Activated T-helper 1 cell treated with anti-CD3 and anti-CD28 coated beads, Interleukin-12 subunit alpha, Interleukin-12 subunit beta, Interleukin-2, Interleukin-4 antibody, amounts not matched to agents 30 ng/mL and 10 ng/mL and 1 ng/mL, durations not matched to agents 14 hours and 24 hours and 36 hours (primary cell): ENCODE measurements around the gene PRRC1. TPM values are rescaled to one million over a fixed set of nuclear protein-coding genes. Genes with fewer than 3 reads are reported as not detected.

Experiments
- DNase-seq: peaks from one replicate; pipeline ENCODE4 v3.0.0; 2021; ENCODE audit warnings: low spot score
- H3K27ac Mint-ChIP-seq: one replicate; pipeline ENCODE4 v1.8.0; 2021; ENCODE audit warnings: mild to moderate bottlenecking, mixed read lengths
- H3K27me3 Mint-ChIP-seq: one replicate; pipeline ENCODE4 v1.8.0; 2022; ENCODE audit warnings: mild to moderate bottlenecking, moderate library complexity, mixed read lengths; ENCODE audit not compliant: insufficient read depth
- H3K36me3 Mint-ChIP-seq: one replicate; pipeline ENCODE4 v1.8.0; 2021; ENCODE audit warnings: low read depth, mixed read lengths
- H3K4me1 Mint-ChIP-seq: one replicate; pipeline ENCODE4 v1.8.0; 2021; ENCODE audit warnings: low read depth, mixed read lengths
- H3K4me3 Mint-ChIP-seq: one replicate; pipeline ENCODE4 v1.8.0; 2021; ENCODE audit warnings: mild to moderate bottlenecking, moderate library complexity, mixed read lengths
- H3K9me3 Mint-ChIP-seq: one replicate; pipeline ENCODE4 v1.8.0; 2021; ENCODE audit warnings: mixed read lengths
- intact Hi-C: fragments of 100-400 bp; cut with micrococcal nuclease; formaldehyde crosslinking; loops from one replicate; pipeline ENCODE4 v1.15.1; 2024
- total RNA-seq: library from RNA; stranded (reverse); gene quantifications from 2 replicates; pipeline ENCODE4 v1.2.3, GENCODE V29; 2022

The PRRC1 gene
- total RNA-seq, 1 donor from 2014 or later, result 52.9 TPM

DNA sequence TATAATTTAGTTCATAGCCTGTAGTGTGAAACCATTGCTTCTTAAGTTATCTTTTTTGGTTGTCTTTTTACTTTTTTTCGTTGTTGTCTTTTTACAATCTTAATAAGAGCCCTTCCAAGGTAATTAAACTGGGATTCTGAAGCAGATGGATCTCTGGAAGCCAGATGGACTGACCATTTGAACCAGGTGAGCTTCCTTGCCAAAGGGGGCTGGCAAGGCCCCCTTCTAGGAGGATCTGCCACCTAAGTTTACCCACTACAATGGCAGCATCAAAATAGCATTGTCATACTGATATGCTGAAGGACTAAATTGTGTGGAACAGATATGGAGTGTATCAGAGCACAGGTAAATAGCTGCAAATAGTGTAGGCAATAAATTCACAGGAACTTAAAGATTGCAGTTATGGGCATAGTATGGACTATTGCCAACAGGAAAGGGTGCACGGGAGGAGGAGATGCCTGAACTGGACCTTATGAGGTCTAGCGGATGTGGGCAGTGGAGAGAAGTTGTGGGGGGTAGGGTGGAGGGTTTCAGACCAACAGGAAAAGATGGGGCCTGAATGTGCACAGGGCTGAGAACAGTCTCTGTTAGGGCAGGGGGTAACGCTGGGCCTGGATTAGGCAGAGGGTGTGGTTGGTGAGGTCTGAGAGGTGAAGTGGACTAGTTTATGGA is 69.9 kb downstream of the PRRC1 start:
- intact Hi-C loops, result no loop called here
- DNase-seq, result no peak
- Mint-ChIP-seq H3K27ac (no peak overlapping the region), H3K4me3 (no peak overlapping the region), H3K9me3 (no peaks in the 10 kb centered on the region), H3K4me1 (no peaks in the 10 kb centered on the region), H3K27me3 (no peaks in the 10 kb centered on the region), H3K36me3 (no peaks in the 10 kb centered on the region)

DNA sequence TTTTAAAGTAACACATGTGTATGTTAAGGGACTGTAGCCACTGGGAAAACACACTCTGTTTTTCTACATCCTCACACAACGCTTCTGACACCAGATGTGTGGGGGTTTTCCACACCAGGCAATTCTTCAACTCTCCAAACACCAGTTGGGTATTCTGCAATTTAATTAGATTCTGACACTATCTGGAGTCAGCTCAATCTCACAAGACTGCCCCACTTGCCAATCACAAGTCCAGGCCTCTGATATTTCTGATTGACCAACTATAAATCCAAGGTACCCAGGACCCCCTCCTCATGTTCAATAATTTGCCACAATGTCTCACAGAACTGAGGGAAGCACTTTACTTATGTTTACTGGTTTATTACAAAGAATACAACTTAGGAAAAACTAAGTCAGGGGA is 70.9 kb downstream of the PRRC1 start:
- Mint-ChIP-seq H3K36me3 (no peaks in the 10 kb centered on the region), H3K4me1 (no peaks in the 10 kb centered on the region), H3K27me3 (no peaks in the 10 kb centered on the region), H3K27ac (no peak overlapping the region), H3K9me3 (no peaks in the 10 kb centered on the region), H3K4me3 (no peak overlapping the region)
- intact Hi-C loops, result no loop called here
- DNase-seq, result no peak

DNA sequence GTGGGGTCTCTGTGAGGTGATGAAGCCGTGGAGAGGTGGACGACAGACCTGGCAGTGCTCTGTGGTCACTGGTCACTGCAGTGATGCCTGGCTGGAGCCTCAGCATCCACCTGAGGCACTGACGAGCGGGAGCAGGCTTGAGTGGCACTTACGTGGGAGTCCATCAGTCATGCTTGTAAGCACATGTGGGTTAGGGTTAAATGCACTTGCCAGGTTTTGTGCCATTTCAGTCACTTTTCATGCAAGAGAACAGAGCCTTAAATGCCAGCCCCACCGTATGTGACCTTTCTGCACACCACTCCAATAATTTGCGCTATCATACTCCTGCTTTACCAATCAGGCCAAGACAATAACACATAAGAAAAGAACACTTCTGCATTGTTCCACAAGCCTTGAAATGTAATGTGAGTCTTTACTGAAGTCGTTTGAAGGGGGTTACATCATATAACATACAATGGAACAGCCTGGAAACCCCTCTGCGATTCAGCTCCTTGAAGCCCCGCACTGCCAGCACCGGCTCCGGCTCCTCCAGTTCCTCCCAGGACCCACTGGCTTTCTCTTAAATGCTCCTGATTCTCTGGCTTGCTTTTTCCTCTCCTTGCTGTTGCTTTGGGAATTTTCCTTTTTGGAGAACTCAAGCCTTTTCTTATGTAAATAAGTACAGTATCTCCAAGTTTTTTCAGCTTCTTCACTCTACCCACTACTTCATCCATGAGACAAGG is 72.0 kb downstream of the PRRC1 start:
- Mint-ChIP-seq H3K36me3 (no peaks in the 10 kb centered on the region), H3K27ac (no peak overlapping the region), H3K27me3 (no peaks in the 10 kb centered on the region), H3K9me3 (no peaks in the 10 kb centered on the region), H3K4me3 (no peak overlapping the region), H3K4me1 (no peaks in the 10 kb centered on the region)
- no peak for DNase-seq
- intact Hi-C loops, result no loop called here

DNA sequence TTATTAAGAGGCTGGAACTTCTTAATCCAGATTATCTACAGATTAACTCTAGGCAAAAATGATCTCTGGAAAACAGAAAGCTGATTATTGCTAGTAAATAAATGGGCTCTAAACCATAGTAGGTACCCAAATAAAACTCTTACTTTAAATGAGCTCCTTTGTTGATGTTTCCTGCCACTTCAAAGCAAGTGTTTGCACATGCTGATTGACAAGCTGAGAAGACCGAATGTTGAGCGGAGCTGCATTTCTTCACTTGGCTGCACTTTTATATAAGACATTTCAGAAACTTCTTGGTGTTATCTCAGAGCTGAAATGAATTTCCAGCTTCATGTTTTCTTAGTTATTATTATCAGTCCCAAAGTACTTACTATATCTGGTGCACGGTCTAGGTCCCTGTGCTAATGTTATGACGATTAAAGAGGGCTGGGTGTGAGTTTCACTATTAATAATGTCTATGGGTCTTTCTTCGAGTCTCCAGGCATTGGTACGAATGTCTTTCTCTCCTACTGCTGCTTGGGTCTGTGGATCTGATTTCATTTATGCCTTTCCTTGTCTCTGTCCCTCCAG is 72.8 kb downstream of the PRRC1 start:
- H3K36me3 Mint-ChIP-seq, result no peaks in the 10 kb centered on the region

DNA sequence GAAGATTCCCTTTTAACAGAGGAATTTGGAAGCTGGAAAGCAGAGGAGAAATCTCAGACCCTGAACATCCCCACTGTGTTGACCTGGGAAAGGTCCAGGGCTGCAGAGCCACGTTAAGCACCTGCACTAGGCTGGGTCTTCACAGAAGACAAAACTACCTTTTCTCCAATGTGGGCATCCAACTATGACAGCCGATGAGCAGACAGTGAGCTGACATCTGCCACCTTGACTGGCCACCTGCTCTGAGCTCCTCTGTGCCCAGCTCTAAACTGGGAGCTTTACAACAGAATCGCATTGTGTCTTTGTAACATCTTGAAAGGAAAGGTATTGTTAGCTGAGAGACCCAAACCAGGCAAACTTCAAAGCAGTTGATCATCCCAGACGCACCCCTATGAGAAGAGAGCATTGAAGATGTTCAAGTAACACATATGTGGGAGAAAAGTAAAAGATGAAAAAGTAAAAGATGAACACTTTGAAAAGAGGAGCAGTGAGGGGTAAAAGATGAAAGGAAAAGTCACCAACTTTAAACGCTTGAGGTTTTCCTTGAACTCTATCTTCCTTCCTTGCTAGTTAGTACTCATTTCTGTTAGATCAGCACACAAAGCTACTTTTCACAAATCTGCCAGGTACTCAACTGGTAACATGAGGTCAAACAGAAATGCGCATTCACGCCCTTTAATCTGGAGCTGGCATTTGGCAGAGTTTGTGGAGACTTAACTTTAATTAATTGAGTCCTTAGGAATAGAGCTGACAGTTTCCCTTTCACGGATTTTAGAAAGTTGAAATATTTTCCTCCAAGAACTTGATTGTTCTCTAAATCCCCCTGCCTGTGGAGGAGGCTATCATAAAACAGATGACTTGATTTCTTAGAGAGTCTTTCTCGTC is 78.3 kb downstream of the PRRC1 start:
- intact Hi-C loops, result no loop called here
- Mint-ChIP-seq H3K36me3 (no peaks in the 10 kb centered on the region), H3K27ac (no peak overlapping the region), H3K4me3 (no peak overlapping the region), H3K4me1 (peaks cover 9% of the 10 kb centered on the region), H3K9me3 (no peaks in the 10 kb centered on the region), H3K27me3 (no peaks in the 10 kb centered on the region)
- DNase-seq, result no peak

More for the DNA sequence above, 72.8 kb downstream of the PRRC1 start:
- Mint-ChIP-seq H3K27ac (no peak overlapping the region), H3K27me3 (no peaks in the 10 kb centered on the region), H3K4me3 (no peak overlapping the region), H3K4me1 (no peaks in the 10 kb centered on the region), H3K9me3 (no peaks in the 10 kb centered on the region)
- DNase-seq, result no peak
- intact Hi-C loops, result no loop called here

DNA sequence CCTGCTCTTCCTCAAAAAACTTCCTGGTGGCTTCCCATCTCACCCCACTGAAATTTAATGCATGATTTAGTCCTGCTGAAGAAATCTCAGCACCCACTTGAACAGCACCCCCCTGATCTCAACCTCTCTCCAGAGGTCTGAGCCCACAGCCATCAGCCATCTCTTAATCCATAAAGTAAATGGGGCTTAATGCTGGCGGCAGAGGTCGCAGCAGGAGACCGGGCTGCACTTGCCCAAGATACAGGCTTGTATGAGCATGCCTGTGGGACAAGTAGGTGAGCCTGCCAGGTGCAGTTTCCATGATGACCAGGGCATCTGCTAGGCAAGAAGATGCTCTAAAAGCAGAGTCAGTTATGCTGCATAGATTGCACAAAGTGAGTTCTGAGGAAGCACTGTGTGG is 79.1 kb downstream of the PRRC1 start:
- Mint-ChIP-seq H3K36me3 (no peaks in the 10 kb centered on the region), H3K27me3 (no peaks in the 10 kb centered on the region), H3K4me1 (peaks cover 9% of the 10 kb centered on the region), H3K4me3 (no peak overlapping the region), H3K27ac (no peak overlapping the region), H3K9me3 (no peaks in the 10 kb centered on the region)
- intact Hi-C loops, result no loop called here
- DNase-seq, result no peak

DNA sequence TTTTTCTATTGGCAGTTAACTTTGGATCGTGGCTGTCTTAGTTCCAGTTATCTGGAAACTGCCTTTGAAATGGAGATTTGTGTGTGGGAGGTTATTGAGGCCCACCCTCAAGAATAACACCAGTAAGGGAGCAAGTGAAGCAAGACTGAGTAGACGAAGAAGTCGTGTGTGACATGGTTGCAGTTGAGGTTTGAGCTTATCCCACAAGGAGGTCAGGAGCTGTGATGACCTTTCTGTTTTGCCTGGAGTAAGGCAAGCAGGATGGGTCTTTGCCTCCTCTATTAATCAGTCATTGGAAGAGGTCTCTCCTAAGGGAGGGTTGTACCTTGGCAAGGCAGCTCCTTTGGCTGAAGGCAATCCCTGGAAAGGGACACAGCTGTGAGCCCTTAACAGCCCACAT is 81.9 kb downstream of the PRRC1 start:
- Mint-ChIP-seq H3K4me3 (no peak overlapping the region), H3K27ac (no peak overlapping the region), H3K9me3 (no peaks in the 10 kb centered on the region)

DNA sequence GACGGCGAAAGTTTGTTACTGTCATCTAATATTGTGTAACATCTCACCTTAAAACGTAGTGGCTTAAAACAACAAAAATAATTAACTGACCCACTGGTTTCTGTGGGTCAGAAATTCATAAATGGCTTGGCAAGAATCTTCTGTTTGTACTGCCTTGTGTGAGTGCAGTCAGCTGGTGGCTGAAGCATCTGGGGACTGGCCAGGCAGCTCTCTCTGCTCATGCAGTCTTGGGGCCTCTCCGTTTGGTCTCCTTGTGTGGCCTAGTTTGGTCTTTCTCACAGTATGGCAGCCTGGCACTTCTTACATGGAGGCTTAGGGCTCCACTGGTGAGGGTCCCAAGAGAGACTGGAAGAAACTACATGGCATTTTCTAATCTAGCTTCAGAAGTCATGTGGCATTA is 82.4 kb downstream of the PRRC1 start:
- intact Hi-C loops, result no loop called here
- H3K27ac Mint-ChIP-seq, result no peak overlapping the region
- no peaks in the 10 kb centered on the region for H3K27me3 Mint-ChIP-seq
- no peaks in the 10 kb centered on the region for H3K36me3 Mint-ChIP-seq
- peaks cover 14% of the 10 kb centered on the region for H3K4me1 Mint-ChIP-seq
- DNase-seq, result no peak
- H3K4me3 Mint-ChIP-seq, result no peak overlapping the region
- H3K9me3 Mint-ChIP-seq, result no peaks in the 10 kb centered on the region

More for the DNA sequence above, 81.9 kb downstream of the PRRC1 start:
- H3K4me1 Mint-ChIP-seq, result peaks cover 14% of the 10 kb centered on the region
- H3K27me3 Mint-ChIP-seq, result no peaks in the 10 kb centered on the region
- intact Hi-C loops, result no loop called here
- no peak for DNase-seq
- no peaks in the 10 kb centered on the region for H3K36me3 Mint-ChIP-seq

DNA sequence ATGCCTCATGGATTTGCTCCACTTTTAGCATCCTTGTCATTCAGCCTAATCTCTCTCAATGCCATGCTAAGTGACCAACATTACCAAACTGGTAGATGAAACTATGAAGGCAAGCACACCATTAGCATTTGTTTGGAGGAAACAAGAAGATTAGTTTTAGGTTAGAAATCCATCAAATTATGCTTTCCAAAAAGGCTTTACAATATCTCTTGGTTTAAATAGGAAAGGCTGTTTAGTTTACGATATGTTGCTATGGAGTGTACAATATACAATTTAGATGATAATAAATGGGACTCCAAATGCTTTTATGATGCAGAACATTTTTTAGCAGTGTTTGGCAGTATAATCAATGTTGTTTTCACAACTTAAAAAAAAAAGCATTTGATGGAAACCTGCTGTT is 83.7 kb downstream of the PRRC1 start:
- Mint-ChIP-seq H3K4me1 (peaks cover 6% of the 10 kb centered on the region), H3K36me3 (no peaks in the 10 kb centered on the region)

DNA sequence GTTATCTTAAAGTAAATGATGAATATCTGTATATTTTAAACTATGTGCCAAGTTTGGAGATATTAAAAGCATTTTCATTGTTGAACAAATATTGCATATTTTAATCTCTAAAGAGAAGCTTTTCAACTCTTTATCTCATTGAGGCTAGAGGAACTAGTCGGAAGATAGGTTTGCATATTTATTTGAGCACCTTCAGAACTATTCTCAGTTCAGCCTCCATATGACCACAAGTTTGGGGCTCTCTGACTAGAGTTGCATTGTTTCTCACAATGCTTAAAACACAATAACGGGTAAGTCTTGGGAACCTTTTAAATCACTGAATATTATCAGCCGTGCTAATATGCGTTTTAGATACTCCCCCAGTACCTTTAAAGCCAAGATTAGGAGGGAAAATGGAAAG is 84.2 kb downstream of the PRRC1 start:
- Mint-ChIP-seq H3K27ac (no peak overlapping the region), H3K27me3 (no peaks in the 10 kb centered on the region), H3K4me1 (peaks cover 5% of the 10 kb centered on the region), H3K9me3 (no peaks in the 10 kb centered on the region), H3K4me3 (no peak overlapping the region), H3K36me3 (no peaks in the 10 kb centered on the region)
- DNase-seq, result no peak
- intact Hi-C loops, result no loop called here

More for the DNA sequence above, 83.7 kb downstream of the PRRC1 start:
- no peak overlapping the region for H3K4me3 Mint-ChIP-seq
- H3K9me3 Mint-ChIP-seq, result no peaks in the 10 kb centered on the region
- DNase-seq, result no peak
- intact Hi-C loops, result no loop called here
- no peaks in the 10 kb centered on the region for H3K27me3 Mint-ChIP-seq
- H3K27ac Mint-ChIP-seq, result no peak overlapping the region

DNA sequence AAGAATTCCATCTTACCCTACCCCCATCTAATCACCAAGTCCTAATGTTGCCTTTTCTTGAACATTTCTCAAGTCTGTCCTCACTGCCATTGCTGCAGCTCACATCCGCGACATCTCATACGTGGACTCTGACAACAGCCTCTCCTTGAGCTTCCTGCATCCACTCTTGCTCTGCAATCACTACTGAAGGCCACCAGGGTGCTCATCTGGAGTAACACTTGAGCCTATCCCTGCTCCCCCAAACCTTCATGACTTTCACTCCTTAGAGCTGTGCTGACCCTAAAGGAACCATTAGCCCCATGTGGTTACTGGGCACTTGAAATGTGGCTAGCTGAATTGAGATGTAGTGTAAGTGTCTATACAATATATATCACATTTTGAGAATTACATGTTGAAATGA is 85.0 kb downstream of the PRRC1 start:
- no peak for DNase-seq
- no peak overlapping the region for H3K4me3 Mint-ChIP-seq
- H3K27ac Mint-ChIP-seq, result no peak overlapping the region
- H3K9me3 Mint-ChIP-seq, result no peaks in the 10 kb centered on the region
- no peaks in the 10 kb centered on the region for H3K36me3 Mint-ChIP-seq
- no peaks in the 10 kb centered on the region for H3K27me3 Mint-ChIP-seq
- H3K4me1 Mint-ChIP-seq, result peaks cover 5% of the 10 kb centered on the region
- intact Hi-C loops, result no loop called here

DNA sequence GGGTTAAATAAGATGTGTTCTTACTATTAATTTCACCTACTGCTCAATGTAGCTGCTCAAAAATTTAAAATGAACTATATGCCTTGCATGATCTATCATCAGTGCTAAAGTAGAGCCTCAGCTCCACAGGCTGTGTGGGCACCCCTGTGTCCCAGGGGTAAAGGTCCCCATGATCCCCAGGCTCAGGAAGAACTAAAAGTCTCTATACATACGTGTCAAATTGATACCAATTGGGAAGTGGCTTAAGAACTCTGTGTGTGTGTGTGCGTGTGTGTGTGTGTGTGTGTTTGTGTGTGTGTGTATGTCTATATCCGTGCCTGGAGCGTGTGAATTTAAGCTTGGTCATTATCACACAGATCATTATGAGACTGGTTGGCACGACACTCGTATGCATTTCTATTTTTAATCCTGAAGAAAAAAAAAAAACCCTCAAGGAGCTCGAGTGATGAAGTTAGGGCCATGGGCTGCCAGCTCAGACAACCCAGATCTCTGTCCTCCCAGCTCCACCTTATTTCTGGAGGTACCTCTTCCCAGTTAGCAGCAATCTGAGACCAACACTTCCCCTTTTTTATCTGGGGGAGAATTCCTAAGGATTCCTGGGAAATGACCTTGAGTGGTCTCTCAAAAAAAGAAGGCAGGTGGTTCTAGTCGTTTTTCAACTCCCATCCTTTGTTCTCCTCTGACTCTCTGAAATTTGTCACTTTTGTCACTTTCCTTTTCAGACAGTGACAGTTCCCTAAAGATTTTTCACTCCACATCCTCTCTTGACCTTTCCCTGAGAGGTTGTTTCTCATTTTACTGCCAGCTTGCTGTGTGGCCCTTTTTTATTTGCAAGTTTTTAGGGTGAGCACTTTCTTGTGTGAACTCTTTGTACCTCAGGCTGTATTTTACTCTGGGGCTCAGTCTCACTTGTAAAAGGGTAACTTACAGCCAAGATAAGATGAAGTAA is 85.7 kb downstream of the PRRC1 start:
- Mint-ChIP-seq H3K4me3 (no peak overlapping the region), H3K27me3 (no peaks in the 10 kb centered on the region), H3K36me3 (no peaks in the 10 kb centered on the region), H3K9me3 (no peaks in the 10 kb centered on the region), H3K27ac (no peak overlapping the region), H3K4me1 (peaks cover 5% of the 10 kb centered on the region)
- DNase-seq, result no peak
- intact Hi-C loops, result no loop called here
